ENCODE data around the gene PCDH12.

- TF ChIP-seq, protein P1, sequence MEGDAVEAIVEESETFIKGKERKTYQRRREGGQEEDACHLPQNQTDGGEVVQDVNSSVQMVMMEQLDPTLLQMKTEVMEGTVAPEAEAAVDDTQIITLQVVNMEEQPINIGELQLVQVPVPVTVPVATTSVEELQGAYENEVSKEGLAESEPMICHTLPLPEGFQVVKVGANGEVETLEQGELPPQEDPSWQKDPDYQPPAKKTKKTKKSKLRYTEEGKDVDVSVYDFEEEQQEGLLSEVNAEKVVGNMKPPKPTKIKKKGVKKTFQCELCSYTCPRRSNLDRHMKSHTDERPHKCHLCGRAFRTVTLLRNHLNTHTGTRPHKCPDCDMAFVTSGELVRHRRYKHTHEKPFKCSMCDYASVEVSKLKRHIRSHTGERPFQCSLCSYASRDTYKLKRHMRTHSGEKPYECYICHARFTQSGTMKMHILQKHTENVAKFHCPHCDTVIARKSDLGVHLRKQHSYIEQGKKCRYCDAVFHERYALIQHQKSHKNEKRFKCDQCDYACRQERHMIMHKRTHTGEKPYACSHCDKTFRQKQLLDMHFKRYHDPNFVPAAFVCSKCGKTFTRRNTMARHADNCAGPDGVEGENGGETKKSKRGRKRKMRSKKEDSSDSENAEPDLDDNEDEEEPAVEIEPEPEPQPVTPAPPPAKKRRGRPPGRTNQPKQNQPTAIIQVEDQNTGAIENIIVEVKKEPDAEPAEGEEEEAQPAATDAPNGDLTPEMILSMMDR (conservative IDR thresholded peaks at IDR 0.05; ENCODE audit: low read depth, low read length) = no peak
- no peak for TF ChIP-seq EZH2 (IDR thresholded peaks at IDR 0.05; ENCODE audit: borderline replicate concordance, low read depth, low read length, poor library complexity, severe bottlenecking)
Measured at GRCh38 chr5:141904551-141904950, 53.5 kb downstream of the PCDH12 start.

Data from A673 (cell line).